ENCODE data around the gene TGFBR1. TPM values are rescaled to one million over a fixed set of nuclear protein-coding genes. Genes with fewer than 3 reads are reported as not detected.

The TGFBR1 gene
- total RNA-seq, 4 donors from 2014 or later = 20.2 to 34.3 (median 25.6) TPM

- TF ChIP-seq POLR2A (IDR thresholded peaks at IDR 0.05) (no peak), CTCF (IDR thresholded peaks at IDR 0.05) (no peak)
- intact Hi-C loops (cut with DNase I) = no loop called here
- DNase-seq = no peak
- Histone ChIP-seq H3K9me3 (no peaks in the 10 kb centered on the region), H3K27ac (no peak overlapping the region), H3K27me3 (no peaks in the 10 kb centered on the region), H3K4me3 (no peak overlapping the region), H3K4me1 (peaks cover 0 to 47% (median 10%) of the 10 kb centered on the region in 3 donors), H3K36me3 (no peaks in the 10 kb centered on the region)
Observed at GRCh38 chr9:99119976-99120655, 15.2 kb downstream of the TGFBR1 start.

DNA sequence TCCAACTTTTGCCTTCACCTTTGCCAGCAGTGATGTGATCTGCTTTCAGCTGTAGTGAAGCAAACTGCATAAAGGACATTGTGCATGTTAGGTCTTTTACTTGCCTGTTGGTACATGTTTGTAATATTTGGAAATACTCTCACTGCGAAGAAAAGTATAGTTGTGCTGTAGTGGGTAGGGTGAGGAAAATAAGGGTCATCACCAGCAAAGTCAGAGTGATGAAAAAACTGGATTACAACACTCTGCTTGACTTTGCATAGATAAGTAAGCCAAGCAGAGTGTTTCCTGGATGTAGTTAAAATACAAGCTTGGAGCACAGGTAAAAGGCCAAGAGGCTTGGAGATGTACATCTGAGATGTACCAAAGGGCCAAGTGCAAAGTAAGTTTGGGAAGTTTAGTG is 16.7 kb downstream of the TGFBR1 start:
- H3K4me3 ChIP-seq = no peak overlapping the region
- no peaks in the 10 kb centered on the region for H3K27me3 ChIP-seq
- TF ChIP-seq POLR2A (IDR thresholded peaks at IDR 0.05) = no peak
- no peak for TF ChIP-seq CTCF (IDR thresholded peaks at IDR 0.05)
- H3K9me3 ChIP-seq = no peaks in the 10 kb centered on the region
- H3K4me1 ChIP-seq = peaks cover under 1 to 32% (median 5%) of the 10 kb centered on the region in 3 donors
- WGBS, 2 donors = 29 to 46% methylated on average over 1 of the region's 1 CpG
- no peaks in the 10 kb centered on the region for H3K36me3 ChIP-seq
- intact Hi-C loops (cut with DNase I) = no loop called here
- no peak overlapping the region for H3K27ac ChIP-seq
- no peak for DNase-seq

GRCh38 chr9:99124534-99125255 is 19.8 kb downstream of the TGFBR1 start:
- 87 to 91% methylated on average over 3 of the region's 3 CpGs for WGBS, 2 donors
- intact Hi-C loops (cut with DNase I) = no loop called here
- Histone ChIP-seq H3K36me3 (no peaks in the 10 kb centered on the region), H3K27me3 (no peaks in the 10 kb centered on the region), H3K4me1 (peaks cover 11 to 55% (median 18%) of the 10 kb centered on the region in 3 donors), H3K4me3 (no peak overlapping the region), H3K27ac (no peak overlapping the region), H3K9me3 (no peaks in the 10 kb centered on the region)
- no peak for DNase-seq
- TF ChIP-seq CTCF (IDR thresholded peaks at IDR 0.05) (no peak), POLR2A (IDR thresholded peaks at IDR 0.05) (no peak)

DNA sequence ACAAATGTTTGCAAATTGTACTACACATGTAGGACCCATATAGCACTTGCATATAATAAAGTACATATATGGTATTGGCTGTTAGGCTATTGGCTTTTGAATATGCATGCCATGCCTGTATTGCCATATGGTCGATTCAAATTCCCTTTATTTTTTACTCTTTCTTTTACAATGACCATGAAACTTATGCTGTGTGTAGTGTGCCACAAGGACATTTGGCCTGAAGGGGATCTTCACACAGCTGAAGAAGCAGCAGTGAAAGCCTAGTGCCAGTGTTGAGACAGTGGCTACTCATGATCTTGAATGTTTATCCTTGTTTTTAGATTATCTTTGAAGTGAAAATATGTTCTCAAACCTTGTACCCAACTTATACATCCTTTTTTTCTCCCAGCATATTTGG is 20.5 kb downstream of the TGFBR1 start:
- intact Hi-C loops (cut with DNase I) = no loop called here
- Histone ChIP-seq H3K27ac (no peak overlapping the region), H3K9me3 (no peaks in the 10 kb centered on the region), H3K27me3 (no peaks in the 10 kb centered on the region), H3K4me3 (no peak overlapping the region), H3K36me3 (no peaks in the 10 kb centered on the region), H3K4me1 (peaks cover 11 to 57% (median 19%) of the 10 kb centered on the region in 3 donors)
- TF ChIP-seq POLR2A (IDR thresholded peaks at IDR 0.05) (no peak), CTCF (IDR thresholded peaks at IDR 0.05) (no peak)
- DNase-seq = no peak
- WGBS, 2 donors = 91 to 95% methylated on average over 1 of the region's 1 CpG

- no peak overlapping the region for H3K27ac ChIP-seq
- DNase-seq = no peak
- intact Hi-C loops (cut with DNase I) = no loop called here
Observed at GRCh38 chr9:99126312-99126711, 21.4 kb downstream of the TGFBR1 start.

More at GRCh38 chr9:99126312-99126711, 21.4 kb downstream of the TGFBR1 start:
- 65 to 75% methylated on average over 2 of the region's 2 CpGs for WGBS, 2 donors
- Histone ChIP-seq H3K4me1 (peaks cover 11 to 49% (median 19%) of the 10 kb centered on the region in 3 donors), H3K27me3 (no peaks in the 10 kb centered on the region), H3K4me3 (no peak overlapping the region), H3K36me3 (no peaks in the 10 kb centered on the region), H3K9me3 (no peaks in the 10 kb centered on the region)
- no peak for TF ChIP-seq CTCF (IDR thresholded peaks at IDR 0.05)
- no peak for TF ChIP-seq POLR2A (IDR thresholded peaks at IDR 0.05)
